Osteoblast (primary cell): ENCODE measurements around the gene GRIK4. TPM values are rescaled to one million over a fixed set of nuclear protein-coding genes. Genes with fewer than 3 reads are reported as not detected.

Experiments
- DNase-seq: peaks from one replicate; pipeline ENCODE4 v3.0.0; 2011; ENCODE audit warnings: low spot score, mixed read lengths; ENCODE audit not compliant: insufficient read length; ENCODE audit errors: missing footprints
- H2AFZ ChIP-seq: 2 replicates; pipeline ENCODE4 v1.6.0; 2011; ENCODE audit warnings: mild to moderate bottlenecking, low read length
- H3K27ac ChIP-seq: 2 replicates; pipeline ENCODE4 v1.5.1; 2011; ENCODE audit warnings: mild to moderate bottlenecking, low read depth, low read length, moderate library complexity
- H3K27me3 ChIP-seq: 2 replicates; pipeline ENCODE4 v1.6.0; 2012; ENCODE audit warnings: mild to moderate bottlenecking, control low read depth, inconsistent platforms, low read length, moderate library complexity; ENCODE audit not compliant: insufficient read depth
- H3K36me3 ChIP-seq: 2 replicates; pipeline ENCODE4 v1.5.1; 2011; ENCODE audit warnings: mild to moderate bottlenecking, low read length, control low read depth, moderate library complexity; ENCODE audit not compliant: insufficient read depth
- H3K4me1 ChIP-seq: 2 replicates; pipeline ENCODE4 v1.5.1; 2011; ENCODE audit warnings: mild to moderate bottlenecking, low read length, control low read depth, moderate library complexity; ENCODE audit not compliant: insufficient read depth
- H3K4me2 ChIP-seq: 2 replicates; pipeline ENCODE4 v1.6.0; 2011; ENCODE audit warnings: mild to moderate bottlenecking, low read length; ENCODE audit not compliant: insufficient read depth
- H3K4me3 ChIP-seq: fragments of 200-600 bp; sonication (generic); 3 replicates; pipeline ENCODE4 v1.5.1; 2012; ENCODE audit warnings: mild to moderate bottlenecking, low read length, inconsistent platforms; ENCODE audit not compliant: insufficient read depth
- H3K79me2 ChIP-seq: 2 replicates; pipeline ENCODE4 v1.6.0; 2012; ENCODE audit warnings: mild to moderate bottlenecking, low read length, control low read depth, inconsistent platforms; ENCODE audit not compliant: insufficient read depth
- H3K9me3 ChIP-seq: 2 replicates; pipeline ENCODE4 v1.5.1; 2011; ENCODE audit warnings: low read depth, low read length, control low read depth
- H4K20me1 ChIP-seq: 2 replicates; pipeline ENCODE4 v1.6.0; 2012; ENCODE audit warnings: mild to moderate bottlenecking, low read length, control low read depth; ENCODE audit not compliant: insufficient read depth
- CTCF ChIP-seq: IDR thresholded peaks from 2 replicates; pipeline ENCODE4 v1.5.1; 2011; ENCODE audit warnings: mild to moderate bottlenecking, low read depth, low read length, moderate library complexity; ENCODE audit errors: extremely low read depth
- total RNA-seq: library from RNA; depleted of rRNA; stranded (reverse); fragments of >200 nt; gene quantifications from 2 replicates; pipeline ENCODE4 v1.2.3, GENCODE V29; 2012

Gene GRIK4
- total RNA-seq, 1 donor: under 0.01 TPM

- peak overlapping the region; percentile 53 for H3K4me2 ChIP-seq
- H3K4me1 ChIP-seq: no peaks in the 10 kb centered on the region
- H3K27me3 ChIP-seq: peaks cover 6% of the 10 kb centered on the region
- H3K9me3 ChIP-seq: no peaks in the 10 kb centered on the region
- no peaks in the 10 kb centered on the region for H3K79me2 ChIP-seq
- no peaks in the 10 kb centered on the region for H3K36me3 ChIP-seq
- no peak overlapping the region for H3K27ac ChIP-seq
- H2AFZ ChIP-seq: peak overlapping the region; percentile 89
- TF ChIP-seq CTCF: peak; percentile 63
- H4K20me1 ChIP-seq: no peaks in the 10 kb centered on the region
- peak overlapping the region; percentile 17 for H3K4me3 ChIP-seq
- DNase-seq: peak; percentile 92
Observed at GRCh38 chr11:120952461-120953434, 441.2 kb downstream of the GRIK4 start.

DNA sequence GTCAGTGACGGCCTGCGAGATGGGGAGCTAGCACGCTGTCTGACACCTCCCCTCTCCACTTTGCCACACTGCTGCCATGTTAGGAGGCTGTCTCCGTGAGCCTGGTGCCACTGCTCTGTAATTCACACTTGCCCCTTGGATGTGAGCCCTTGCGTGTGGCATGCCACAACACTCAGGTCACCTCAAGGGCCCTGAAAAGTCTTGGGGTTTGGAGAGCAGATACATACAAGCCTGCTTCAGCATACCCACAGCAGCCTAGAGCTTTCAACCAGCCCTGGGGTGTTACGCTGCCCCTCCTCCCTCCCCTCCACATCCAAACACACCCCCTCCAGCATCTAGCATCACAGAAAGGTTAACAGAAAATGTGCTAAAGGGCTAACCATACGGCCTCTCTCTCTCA is 442.8 kb downstream of the GRIK4 start:
- Histone ChIP-seq H4K20me1 (no peaks in the 10 kb centered on the region), H3K4me1 (no peaks in the 10 kb centered on the region), H3K27ac (no peak overlapping the region), H3K79me2 (no peaks in the 10 kb centered on the region), H3K4me3 (no peak overlapping the region), H3K9me3 (no peaks in the 10 kb centered on the region), H3K27me3 (peaks cover 6% of the 10 kb centered on the region), H3K4me2 (no peak overlapping the region), H3K36me3 (no peaks in the 10 kb centered on the region), H2AFZ (no peak overlapping the region)
- no peak for TF ChIP-seq CTCF
- no peak for DNase-seq

DNA sequence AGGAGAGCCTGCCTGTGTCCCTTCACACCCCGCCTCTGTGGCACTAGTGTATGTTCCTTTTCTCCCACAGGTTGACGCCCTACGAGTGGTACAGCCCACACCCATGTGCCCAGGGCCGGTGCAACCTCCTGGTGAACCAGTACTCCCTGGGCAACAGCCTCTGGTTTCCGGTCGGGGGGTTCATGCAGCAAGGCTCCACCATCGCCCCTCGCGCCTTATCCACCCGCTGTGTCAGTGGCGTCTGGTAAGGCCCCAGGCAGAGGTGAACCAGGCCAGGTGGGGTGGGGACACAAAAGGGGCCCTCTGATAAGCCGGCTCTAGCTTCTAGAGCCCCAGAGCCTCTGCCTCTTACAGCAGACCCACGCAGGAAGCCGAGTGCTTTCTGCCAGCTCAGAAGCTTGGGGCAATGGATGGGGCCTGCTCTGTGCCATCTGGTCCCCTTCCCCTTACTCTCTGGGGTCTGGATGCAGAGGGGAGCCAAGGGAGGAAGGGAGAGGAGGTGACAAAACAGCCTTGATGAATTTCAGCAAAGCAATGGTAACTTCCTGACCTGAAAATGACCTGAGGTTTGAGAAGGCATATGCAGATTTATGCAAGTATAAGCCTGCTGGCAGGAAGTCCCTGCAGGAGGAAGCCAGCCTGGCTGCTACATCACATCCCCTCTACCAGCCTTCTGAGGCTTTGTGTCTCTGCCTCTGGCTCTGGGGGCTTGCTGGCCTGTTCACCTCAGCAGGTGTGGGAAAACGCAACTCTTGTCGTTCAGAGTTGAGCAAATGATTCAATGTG is 445.4 kb downstream of the GRIK4 start:
- Histone ChIP-seq H3K4me3 (no peak overlapping the region), H3K9me3 (no peaks in the 10 kb centered on the region), H4K20me1 (no peaks in the 10 kb centered on the region), H3K27me3 (no peaks in the 10 kb centered on the region), H3K4me2 (no peak overlapping the region), H3K79me2 (no peaks in the 10 kb centered on the region), H3K27ac (no peak overlapping the region), H2AFZ (no peak overlapping the region), H3K36me3 (no peaks in the 10 kb centered on the region), H3K4me1 (no peaks in the 10 kb centered on the region)
- no peak for TF ChIP-seq CTCF
- DNase-seq: no peak

DNA sequence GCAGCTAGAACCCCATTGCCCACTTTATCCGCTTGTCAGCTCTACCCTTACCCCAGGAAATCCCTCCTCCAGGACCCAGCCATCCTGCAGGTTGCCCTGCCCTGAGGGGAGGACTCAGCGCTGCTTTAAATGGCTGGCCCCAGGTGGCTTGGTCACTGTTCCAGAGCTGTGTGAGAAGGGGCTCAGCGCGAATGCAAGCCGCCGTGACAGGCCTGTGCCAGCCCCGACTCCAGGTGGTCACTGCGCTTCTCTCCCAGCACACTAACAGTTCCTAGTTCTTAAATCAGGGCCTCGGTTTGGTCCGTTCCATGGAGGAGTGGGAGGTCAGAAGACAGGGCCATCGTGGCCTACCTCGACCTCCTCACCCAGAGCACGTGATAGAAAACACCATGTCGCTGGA is 446.6 kb downstream of the GRIK4 start:
- no peak overlapping the region for H2AFZ ChIP-seq
- no peak for TF ChIP-seq CTCF
- no peaks in the 10 kb centered on the region for H3K9me3 ChIP-seq
- H3K79me2 ChIP-seq: no peaks in the 10 kb centered on the region
- H3K4me3 ChIP-seq: no peak overlapping the region
- H3K27me3 ChIP-seq: no peaks in the 10 kb centered on the region
- no peak overlapping the region for H3K4me2 ChIP-seq
- no peaks in the 10 kb centered on the region for H4K20me1 ChIP-seq
- no peaks in the 10 kb centered on the region for H3K4me1 ChIP-seq
- H3K36me3 ChIP-seq: no peaks in the 10 kb centered on the region
- no peak overlapping the region for H3K27ac ChIP-seq
- no peak for DNase-seq
